ENCODE data around the gene PCDH15.

PCDH15 gene

GRCh38 chr10:54800741-54801421 lies at the start of gene PCDH15:
Gene PCDH15, minus strand, starts transcription at chr10:54801231. Its CDS starts 136,969 bp downstream, at chr10:54664262.
- DNase-seq, result no peak

DNA sequence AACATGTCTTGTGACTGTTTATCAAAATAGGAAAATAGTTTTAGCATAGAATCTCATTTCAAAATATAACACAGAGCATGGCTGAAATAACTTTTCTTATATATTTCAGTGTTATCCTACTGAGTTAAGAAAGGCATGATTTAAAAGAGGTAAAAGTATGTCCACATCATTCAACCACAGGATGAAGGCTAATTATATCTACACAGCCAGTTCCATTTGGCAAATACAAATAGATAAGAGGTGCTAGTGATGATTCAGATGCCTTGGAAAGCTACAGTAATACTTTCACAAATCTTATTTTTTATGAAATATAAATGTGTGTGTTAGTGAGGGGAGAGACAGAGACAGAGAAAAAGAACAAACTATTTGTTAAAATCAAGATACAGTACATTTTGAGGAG lies 42.9 kb upstream of the PCDH15 start:
- no peak for DNase-seq

- no peak for DNase-seq
Measured at GRCh38 chr10:54843085-54843646, 42.1 kb upstream of the PCDH15 start.

DNA sequence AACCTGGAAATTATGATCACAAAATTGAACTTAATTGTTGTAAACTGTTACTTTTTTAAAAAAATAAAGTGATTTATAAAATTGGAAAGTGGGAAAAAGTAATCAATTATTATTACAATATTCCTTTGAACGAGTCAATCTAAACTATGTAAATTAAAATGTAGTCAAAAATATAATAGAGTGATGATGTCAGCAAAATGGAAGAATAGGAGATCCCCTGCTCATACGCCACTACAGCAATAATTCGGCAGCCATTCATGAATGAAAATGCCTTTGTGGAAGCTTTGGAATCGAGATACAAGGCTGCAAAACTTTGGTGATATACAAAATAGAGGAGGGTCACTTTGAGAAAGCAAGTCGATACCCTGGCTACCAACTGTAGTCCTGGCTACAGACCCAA lies 36.4 kb upstream of the PCDH15 start:
- DNase-seq, result no peak

DNA sequence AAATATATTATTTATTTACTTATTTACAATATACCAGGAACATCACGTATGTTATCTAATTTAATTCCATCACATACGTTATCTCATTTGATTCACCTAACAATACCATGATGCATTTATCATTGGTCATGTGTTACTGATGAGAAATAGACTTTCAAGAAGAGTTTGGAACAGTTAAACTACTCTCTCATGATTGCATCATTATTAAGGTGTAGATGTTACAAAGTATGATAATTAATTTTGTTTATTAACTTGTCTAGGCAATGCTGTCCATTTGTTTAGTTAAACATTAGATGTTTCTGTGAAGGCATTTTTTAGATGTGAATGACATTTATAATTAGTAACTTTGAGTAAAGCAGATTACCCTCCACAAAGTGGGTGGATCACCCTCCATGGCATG lies 32.0 kb upstream of the PCDH15 start:
- DNase-seq, result no peak

DNA sequence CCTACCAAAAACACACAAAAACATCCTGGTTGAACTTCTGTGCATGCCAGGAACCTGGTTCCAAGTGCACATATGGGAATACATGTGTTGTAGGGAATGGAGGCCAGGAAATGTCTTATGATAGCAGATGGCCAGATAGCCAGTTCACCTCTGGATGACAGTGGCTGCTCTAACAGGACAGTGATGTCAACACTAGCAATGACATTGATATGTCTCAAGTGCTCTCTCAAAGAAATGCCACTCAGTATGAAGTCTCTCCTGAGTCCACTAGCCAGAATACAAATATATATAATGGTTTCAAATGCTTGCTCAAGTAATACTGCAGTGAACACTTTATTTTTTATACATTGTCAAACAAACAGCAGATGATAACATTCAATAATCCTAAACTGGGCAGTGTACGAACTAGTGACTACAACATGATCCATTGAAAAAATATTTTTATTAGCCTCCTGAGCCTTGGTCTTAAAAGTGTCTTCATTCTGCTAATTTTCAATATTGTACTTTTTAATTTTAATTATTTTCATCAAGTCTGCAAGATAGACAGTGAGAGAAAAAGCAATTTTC lies 26.0 kb upstream of the PCDH15 start:
- no peak for DNase-seq

- no peak for DNase-seq
Measured at GRCh38 chr10:54815583-54815982, 14.6 kb upstream of the PCDH15 start.

GRCh38 chr10:54808186-54808935 lies 7.3 kb upstream of the PCDH15 start:
- no peak for DNase-seq

DNA sequence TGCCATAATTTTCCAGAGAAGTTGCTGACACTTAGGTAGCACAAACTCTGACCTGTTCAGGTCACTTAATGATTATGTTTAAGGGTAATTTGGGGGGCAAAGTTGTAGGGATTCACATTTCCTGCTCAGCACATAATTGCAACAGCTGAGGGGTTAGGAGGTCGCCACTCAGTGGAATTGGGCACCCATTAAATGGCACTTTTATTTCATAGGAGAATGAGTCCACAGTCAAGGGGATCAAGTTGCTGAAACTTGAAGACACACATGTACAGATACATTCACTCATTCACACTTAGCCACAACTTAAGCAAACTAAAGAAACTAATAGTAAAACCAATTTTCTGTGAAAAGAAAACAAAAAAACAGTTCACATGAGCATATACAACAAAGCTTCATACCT lies 1.5 kb downstream of the PCDH15 start:
- DNase-seq, result no peak

GRCh38 chr10:54797636-54798321 lies 3.3 kb downstream of the PCDH15 start:
- DNase-seq, result no peak

DNA sequence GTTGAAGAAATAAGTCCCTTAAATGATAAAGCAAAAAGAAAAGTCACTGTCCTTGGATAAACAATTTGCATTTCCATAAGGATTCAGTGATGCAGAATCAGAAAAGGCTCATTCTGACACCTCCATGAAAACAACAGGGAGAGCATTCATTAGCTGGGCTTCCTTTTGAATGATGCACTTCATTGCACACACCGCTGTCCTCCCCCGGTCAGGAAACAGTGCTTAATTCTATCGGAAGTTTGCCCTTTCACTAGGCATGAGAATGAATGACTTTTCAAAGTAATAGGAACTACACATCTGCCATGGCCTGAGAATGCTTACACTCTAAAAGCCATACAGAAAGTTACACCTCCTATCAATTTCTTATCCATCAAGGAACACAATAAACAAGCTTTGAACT lies 4.2 kb downstream of the PCDH15 start:
- no peak for DNase-seq

GRCh38 chr10:54776622-54777021 lies 24.4 kb downstream of the PCDH15 start:
- no peak for DNase-seq

DNA sequence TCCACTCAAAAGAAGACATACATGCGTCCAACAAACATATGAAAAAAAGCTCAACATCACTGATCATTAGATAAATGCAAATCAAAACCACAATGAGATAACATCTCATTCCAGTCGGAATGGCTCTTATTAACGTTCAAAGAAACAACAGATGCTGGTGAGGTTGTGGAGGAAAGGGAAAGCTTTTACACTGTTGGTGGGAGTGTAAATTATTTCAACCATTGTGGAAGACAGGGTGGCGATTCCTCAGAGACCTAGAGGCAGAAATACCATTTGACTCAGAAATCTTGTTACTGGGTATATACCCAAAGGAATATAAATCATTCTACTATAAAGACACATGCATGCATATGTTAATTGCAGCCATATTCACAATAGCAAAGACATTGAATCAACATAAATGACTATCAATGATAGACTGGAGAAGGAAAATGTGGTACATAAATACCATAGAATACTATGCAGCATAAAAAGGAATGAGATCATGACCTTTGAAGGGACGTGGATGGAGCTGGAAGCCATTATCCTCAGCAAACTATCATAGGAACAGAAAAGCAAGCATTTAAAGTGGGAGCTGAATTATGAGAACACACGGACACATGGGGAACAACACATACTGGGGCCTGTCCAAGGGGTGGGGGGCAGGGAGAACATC lies 28.4 kb downstream of the PCDH15 start:
- no peak for DNase-seq

DNA sequence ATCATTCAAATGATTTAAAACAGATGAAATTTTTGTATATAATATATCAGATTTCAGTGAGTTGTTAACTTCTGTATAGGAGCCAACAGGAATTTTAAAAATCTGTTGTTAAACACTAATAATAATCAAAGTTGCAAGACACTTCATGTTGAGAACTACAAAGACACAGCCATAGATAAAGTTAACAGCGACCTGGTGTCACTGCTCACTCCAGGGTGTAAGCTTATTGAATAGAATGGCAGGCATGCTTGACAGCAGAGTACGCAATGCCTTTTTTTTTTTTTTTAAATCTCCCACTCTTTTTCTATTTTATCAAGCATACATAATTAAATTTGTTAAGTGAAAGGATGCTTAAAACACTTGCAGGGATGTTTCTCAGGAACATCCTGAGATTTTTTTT lies 32.0 kb downstream of the PCDH15 start:
- no peak for DNase-seq

DNA sequence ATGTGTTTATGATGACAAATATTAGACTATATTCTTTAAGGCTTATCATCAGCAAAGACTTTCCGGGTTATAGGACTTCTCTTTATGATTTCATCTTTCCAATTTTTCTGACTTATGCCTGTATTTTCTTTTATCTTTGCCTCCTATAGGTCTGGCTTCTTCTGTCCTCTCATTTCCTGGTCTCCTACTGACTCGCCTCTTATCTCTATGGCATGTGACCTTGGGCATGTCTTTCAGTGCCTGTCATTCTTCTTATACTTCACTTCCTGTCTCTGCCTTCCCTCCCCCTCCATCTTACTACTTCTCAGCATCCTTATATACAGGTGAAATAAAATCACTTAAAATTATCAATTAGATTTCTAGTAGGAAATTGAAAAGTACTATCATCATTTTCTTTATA lies 42.2 kb downstream of the PCDH15 start:
- no peak for DNase-seq

DNA sequence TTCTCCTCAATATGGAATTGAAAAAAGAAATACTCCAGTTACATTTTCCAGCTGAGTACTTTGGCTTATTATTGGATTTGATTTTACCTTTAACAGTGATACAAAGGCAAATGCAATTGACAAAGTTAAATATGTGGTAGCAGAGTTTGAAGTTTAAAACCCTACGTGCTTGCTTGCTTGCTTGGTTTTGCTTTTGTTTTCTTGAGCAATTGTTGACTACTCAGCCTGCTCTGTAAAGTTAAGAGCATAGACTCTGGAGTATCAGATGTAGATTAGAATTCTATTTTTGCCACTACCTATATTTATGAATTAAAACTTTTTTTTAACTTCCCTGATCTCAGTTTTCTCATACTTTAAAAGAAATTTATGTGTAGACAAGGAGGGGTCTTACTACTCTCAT lies 51.4 kb downstream of the PCDH15 start:
- DNase-seq, result no peak

- DNase-seq, result no peak
Measured at GRCh38 chr10:54745436-54745835, 55.6 kb downstream of the PCDH15 start.

DNA sequence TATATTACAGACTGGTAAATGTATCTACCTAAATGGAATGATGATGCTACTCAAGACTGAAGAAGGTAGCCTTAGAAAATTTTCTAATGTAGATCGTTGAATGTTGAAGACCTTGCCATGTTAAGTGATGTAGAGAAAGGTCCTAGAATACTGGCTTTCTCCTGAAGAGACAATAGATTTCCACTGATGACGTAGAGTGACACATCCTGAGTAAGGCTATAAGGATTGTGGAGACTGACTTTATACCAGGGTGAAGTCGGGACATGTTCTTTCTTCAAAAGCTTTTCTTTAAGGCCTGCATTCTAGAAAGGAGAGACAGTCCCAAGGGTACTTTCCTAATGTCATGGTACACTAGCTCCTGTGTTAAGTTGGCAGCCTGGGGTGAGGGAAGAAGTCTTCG lies 58.6 kb downstream of the PCDH15 start:
- no peak for DNase-seq

- DNase-seq, result no peak
Measured at GRCh38 chr10:54728511-54728910, 72.5 kb downstream of the PCDH15 start.

DNA sequence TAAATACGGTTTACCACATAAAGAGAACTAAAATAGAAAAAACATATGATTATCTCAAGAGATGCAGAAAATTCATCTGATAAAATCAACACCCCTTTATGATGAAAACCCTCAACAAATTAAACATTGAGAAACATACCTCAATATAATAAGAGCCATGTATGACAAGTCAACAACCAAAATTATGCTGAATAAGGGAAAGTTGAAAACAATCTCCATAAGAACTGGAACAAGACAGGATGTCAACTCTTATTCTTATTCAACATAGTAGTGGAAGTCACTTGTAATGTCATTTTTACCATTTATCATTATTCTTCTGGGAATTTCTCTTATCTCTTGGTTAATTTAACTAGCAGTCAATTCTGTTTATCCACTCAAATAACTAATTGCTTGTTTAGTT lies 79.0 kb downstream of the PCDH15 start:
- DNase-seq, result no peak

DNA sequence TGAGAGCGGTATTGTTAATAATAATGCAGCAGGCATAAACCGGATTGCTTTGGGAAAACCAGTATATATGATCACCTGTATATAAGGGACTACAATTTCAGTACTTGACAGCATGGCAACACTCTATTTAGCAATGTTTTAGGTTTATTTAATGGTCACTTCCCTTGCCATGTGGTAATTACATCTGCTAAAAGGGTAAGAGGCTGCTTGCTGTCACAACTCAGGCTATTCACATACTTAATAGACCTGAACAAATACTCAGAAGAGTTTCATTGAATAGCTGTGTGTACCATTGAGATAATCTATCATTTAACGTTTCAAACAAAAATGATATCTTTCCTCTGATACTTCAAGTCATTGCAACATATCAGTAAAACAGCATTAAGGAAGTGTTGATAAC lies 90.1 kb downstream of the PCDH15 start:
- DNase-seq, result no peak

- DNase-seq, result no peak
Measured at GRCh38 chr10:54708591-54708990, 92.4 kb downstream of the PCDH15 start.

DNA sequence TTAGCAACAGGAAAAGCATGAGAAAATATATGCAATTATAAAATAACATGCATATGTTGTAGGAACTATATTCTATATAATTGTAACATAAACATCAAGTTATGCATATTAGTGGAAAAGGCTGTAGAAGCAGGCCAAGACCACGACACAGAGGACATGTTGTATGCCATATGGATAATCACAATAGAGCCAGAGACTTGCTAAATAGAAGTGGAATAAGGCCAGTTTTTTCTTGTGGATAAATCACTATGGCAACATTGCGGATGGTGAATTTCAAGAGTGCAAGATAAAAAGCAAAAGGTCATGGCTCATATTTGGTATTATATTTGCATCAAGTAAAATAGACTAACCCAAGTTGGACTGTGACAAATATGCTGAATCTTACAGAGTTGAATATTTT lies 93.0 kb downstream of the PCDH15 start:
- DNase-seq, result no peak

Measured in CD4-positive, alpha-beta T cell treated with Interferon gamma for 1 hour (primary cell).